GM18858 (cell line): Measurements from ENCODE around the gene TPPP.
"Not testable (repeated sequence)": the region's sequence is repeated elsewhere in the genome, so short reads cannot be mapped to it uniquely, and the experiment has no call there.

Source experiments
- ATAC-seq: cut with Tn5 transposase; IDR thresholded peaks from one replicate; pipeline ENCODE4 v1.9.1; 2021; ENCODE audit not compliant: unreplicated experiment

TPPP gene

GRCh38 chr5:693271-694041, at the start of gene TPPP:
Gene TPPP, minus strand, starts transcription at chr5:693352. Its CDS starts 15,292 bp downstream, at chr5:678060.
- ATAC-seq: not testable (repeated sequence)

GRCh38 chr5:742276-742675, 49.1 kb upstream of the TPPP start:
- ATAC-seq: not testable (repeated sequence)

- ATAC-seq: not testable (repeated sequence)
These were observed 41.0 kb upstream of the TPPP start for GRCh38 chr5:734145-734544.

- ATAC-seq: not testable (repeated sequence)
These were observed 39.8 kb upstream of the TPPP start for GRCh38 chr5:732754-733454.

GRCh38 chr5:729225-729624, 36.1 kb upstream of the TPPP start:
- not testable (repeated sequence) for ATAC-seq

GRCh38 chr5:727087-727486, 33.9 kb upstream of the TPPP start:
- not testable (repeated sequence) for ATAC-seq

GRCh38 chr5:723865-724264, 30.7 kb upstream of the TPPP start:
- not testable (repeated sequence) for ATAC-seq

- ATAC-seq: not testable (repeated sequence)
These were observed 30.2 kb upstream of the TPPP start for GRCh38 chr5:723309-723708.

GRCh38 chr5:719379-719778, 26.2 kb upstream of the TPPP start:
- not testable (repeated sequence) for ATAC-seq

- no peak for ATAC-seq
These were observed 24.0 kb upstream of the TPPP start for GRCh38 chr5:717143-717542.

GRCh38 chr5:716740-717139, 23.6 kb upstream of the TPPP start:
- not testable (repeated sequence) for ATAC-seq

GRCh38 chr5:715636-716035, 22.5 kb upstream of the TPPP start:
- not testable (repeated sequence) for ATAC-seq

GRCh38 chr5:714215-715118, 21.3 kb upstream of the TPPP start:
- ATAC-seq: not testable (repeated sequence)

- not testable (repeated sequence) for ATAC-seq
These were observed 20.5 kb upstream of the TPPP start for GRCh38 chr5:713686-714085.

GRCh38 chr5:708848-709517, 15.8 kb upstream of the TPPP start:
- not testable (repeated sequence) for ATAC-seq

- ATAC-seq: not testable (repeated sequence)
These were observed 15.2 kb upstream of the TPPP start for GRCh38 chr5:708374-708773.

- not testable (repeated sequence) for ATAC-seq
These were observed 13.0 kb upstream of the TPPP start for GRCh38 chr5:706127-706526.

GRCh38 chr5:696753-697702, 3.9 kb upstream of the TPPP start:
- not testable (repeated sequence) for ATAC-seq

GRCh38 chr5:696191-696590, 3.0 kb upstream of the TPPP start:
- ATAC-seq: not testable (repeated sequence)
